DMS 273 (cell line): Measurements from ENCODE around the gene PARVA.

Experiments used
- DNase-seq: peaks from one replicate; lab custom pipeline; 2025; ENCODE audit not compliant: unreplicated experiment; lab: John Stamatoyannopoulos, UW

Gene PARVA

GRCh38 chr11:12376259-12377081 lies 901 bp upstream of the PARVA start:
- peak; percentile 17 for DNase-seq

- peak; percentile 90 for DNase-seq
Measured at GRCh38 chr11:12377824-12378593, 638 bp downstream of the PARVA start.

GRCh38 chr11:12380565-12381325 lies 3.4 kb downstream of the PARVA start:
- DNase-seq = peak; percentile 53

GRCh38 chr11:12381875-12382274 lies 4.5 kb downstream of the PARVA start:
- no peak for DNase-seq

GRCh38 chr11:12382451-12382850 lies 5.1 kb downstream of the PARVA start:
- DNase-seq = no peak

- DNase-seq = no peak
Measured at GRCh38 chr11:12386309-12386708, 8.9 kb downstream of the PARVA start.

GRCh38 chr11:12386745-12387144 lies 9.4 kb downstream of the PARVA start:
- peak; percentile 11 for DNase-seq

GRCh38 chr11:12388173-12388572 lies 10.8 kb downstream of the PARVA start:
- no peak for DNase-seq

- no peak for DNase-seq
Measured at GRCh38 chr11:12388939-12389670, 11.7 kb downstream of the PARVA start.

- peak; percentile 52 for DNase-seq
Measured at GRCh38 chr11:12389676-12390657, 12.6 kb downstream of the PARVA start.

GRCh38 chr11:12390687-12391110 lies 13.3 kb downstream of the PARVA start:
- DNase-seq = peak; percentile 88

GRCh38 chr11:12392672-12393071 lies 15.3 kb downstream of the PARVA start:
- DNase-seq = no peak

- DNase-seq = no peak
Measured at GRCh38 chr11:12393691-12394090, 16.3 kb downstream of the PARVA start.

- DNase-seq = no peak
Measured at GRCh38 chr11:12394601-12395000, 17.2 kb downstream of the PARVA start.

GRCh38 chr11:12395333-12395732 lies 18.0 kb downstream of the PARVA start:
- no peak for DNase-seq

GRCh38 chr11:12397931-12398334 lies 20.6 kb downstream of the PARVA start:
- peak; percentile 41 for DNase-seq

- DNase-seq = no peak
Measured at GRCh38 chr11:12399355-12399754, 22.0 kb downstream of the PARVA start.

- DNase-seq = no peak
Measured at GRCh38 chr11:12402025-12402424, 24.7 kb downstream of the PARVA start.

- DNase-seq = no peak
Measured at GRCh38 chr11:12402691-12403120, 25.3 kb downstream of the PARVA start.
